ENCODE measurements around the gene FAF2.
"Not testable (repeated sequence)": the region's sequence is repeated elsewhere in the genome, so short reads cannot be mapped to it uniquely, and the experiment has no call there.

FAF2 gene

GRCh38 chr5:176542135-176542595 lies 94.0 kb downstream of the FAF2 start:
- DNase-seq, result peak in 2 of 51 donors; percentile 9 to 18

GRCh38 chr5:176542596-176543427 lies 94.6 kb downstream of the FAF2 start:
- peak in 5 of 51 donors; percentile 14 to 56 (median 49) for DNase-seq

- DNase-seq, result peak in 35 of 51 donors; percentile 13 to 75 (median 42)
These were observed 95.4 kb downstream of the FAF2 start for GRCh38 chr5:176543428-176544182.

- no peak for DNase-seq
These were observed 97.2 kb downstream of the FAF2 start for GRCh38 chr5:176545388-176545736.

GRCh38 chr5:176545737-176546509 lies 97.7 kb downstream of the FAF2 start:
- no peak for DNase-seq

GRCh38 chr5:176547802-176548201 lies 99.6 kb downstream of the FAF2 start:
- DNase-seq, result no peak

GRCh38 chr5:176548967-176549444 lies 100.8 kb downstream of the FAF2 start, which contains the start of gene CDHR2:
Gene CDHR2 (plus strand): TSS chr5:176549342. CDS start chr5:176565353, 16,011 bp downstream.
- DNase-seq, result no peak

- DNase-seq, result no peak
These were observed 101.7 kb downstream of the FAF2 start for GRCh38 chr5:176549871-176550270.

GRCh38 chr5:176550275-176550831 lies 102.2 kb downstream of the FAF2 start:
- no peak for DNase-seq

GRCh38 chr5:176550937-176551336 lies 102.8 kb downstream of the FAF2 start:
- DNase-seq, result not testable (repeated sequence)

- no peak for DNase-seq
These were observed 104.2 kb downstream of the FAF2 start for GRCh38 chr5:176552332-176552869.

GRCh38 chr5:176553260-176554085 lies 105.3 kb downstream of the FAF2 start:
- DNase-seq, result no peak

- no peak for DNase-seq
These were observed 109.7 kb downstream of the FAF2 start for GRCh38 chr5:176557846-176558245.

Data from hypothalamus (tissue), 51 donors.